ENCODE measurements around the gene ANKRD11.

The ANKRD11 gene

DNA sequence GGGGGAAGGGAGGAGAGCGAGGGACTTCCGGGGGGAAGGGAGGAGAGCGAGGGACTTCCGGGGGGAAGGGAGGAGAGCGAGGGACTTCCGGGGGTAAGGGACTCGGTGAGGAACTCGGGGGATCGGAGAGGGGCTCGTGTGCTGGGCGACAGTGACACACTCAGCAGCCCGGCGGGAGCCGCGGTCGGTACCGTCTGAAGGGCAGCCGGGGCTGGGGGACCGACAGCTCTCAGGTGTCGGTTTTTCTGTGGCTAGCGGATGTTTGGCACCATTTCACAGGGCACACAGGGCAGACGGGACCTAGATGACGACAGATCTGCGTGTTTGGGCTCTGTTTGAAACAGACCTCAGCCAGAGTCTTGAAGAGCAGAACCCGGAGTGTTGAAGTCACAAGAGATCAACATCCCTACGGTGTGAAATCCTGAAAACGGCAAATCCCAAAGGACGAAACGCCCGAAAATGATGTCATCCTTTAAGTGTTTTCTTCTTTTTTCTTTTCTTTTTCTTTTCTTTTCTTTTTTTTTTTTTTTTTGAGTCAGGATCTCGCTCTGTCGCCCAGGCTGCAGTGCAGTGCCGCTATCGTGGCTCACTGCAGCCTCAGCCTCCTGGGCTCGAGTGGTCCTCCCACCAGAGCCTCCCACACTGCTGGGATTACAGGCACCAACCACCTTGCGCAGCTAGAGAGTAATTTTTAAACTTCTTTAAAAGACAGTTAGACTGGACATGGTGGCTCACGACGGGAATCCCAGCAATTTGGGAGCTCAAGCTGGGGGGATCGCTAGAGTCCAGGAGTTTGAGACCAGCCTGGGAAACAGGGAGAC lies 249.0 kb downstream of the ANKRD11 start:
- DNase-seq (ENCODE audit: low read depth in 2 of 2) = peak; percentile 62

DNA sequence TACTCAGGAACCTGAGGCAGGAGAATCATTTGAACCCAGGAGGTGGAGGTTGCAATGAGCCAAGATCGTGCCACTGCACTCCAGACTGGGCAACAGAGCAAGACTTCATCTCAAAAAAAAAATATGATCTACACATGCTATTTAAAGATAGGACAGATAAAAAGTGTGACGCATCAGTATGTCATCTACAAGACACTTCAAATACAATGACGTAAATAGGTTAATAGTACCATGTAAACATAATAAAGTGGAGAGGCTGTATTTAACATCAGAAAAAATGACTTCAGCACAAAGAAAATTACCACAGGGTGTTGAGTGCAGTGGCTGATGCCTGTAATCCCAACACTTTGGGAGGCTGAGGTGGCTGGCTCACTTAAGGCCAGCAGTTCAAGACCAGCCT lies 252.6 kb downstream of the ANKRD11 start:
- no peak for DNase-seq (ENCODE audit: low read depth in 2 of 2)

DNA sequence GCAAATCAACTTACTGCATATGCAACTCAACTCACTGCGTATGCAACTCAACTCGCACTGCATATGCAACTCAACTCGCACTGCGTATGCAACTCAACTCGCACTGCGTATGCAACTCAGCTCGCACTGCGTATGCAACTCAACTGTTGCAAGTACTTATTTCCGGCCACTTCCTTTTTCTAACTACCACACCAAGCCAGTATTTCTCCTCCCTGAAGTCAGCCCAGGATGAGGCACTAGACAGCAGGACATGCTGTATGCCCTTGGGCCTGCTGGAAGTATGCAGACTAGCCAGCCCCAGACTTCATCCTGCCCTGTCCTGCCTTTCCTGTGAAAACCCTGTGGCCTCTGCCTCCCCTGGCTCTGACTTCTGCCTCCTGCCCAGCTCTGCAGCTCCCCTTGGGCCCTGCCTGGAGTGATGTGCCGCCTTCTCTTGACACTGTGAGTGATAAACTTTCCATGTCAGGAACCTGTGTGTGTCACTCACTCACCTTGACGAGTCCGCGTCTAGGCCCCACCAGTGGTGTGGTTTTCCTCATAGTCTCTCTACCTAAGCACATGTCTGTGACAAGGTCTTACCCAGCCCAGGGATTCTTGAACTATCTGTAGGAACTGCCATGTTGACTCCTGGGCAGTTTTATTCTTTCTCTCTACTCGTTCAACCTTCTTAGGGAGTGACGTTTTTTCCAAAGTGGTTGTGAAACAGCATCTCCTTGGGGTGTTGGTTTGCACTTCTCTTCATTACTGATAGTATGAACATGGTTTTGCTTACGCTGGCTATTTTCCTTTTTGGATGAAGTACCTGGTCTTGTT lies 256.5 kb downstream of the ANKRD11 start:
- no peak for DNase-seq (ENCODE audit: low read depth in 2 of 2)

DNA sequence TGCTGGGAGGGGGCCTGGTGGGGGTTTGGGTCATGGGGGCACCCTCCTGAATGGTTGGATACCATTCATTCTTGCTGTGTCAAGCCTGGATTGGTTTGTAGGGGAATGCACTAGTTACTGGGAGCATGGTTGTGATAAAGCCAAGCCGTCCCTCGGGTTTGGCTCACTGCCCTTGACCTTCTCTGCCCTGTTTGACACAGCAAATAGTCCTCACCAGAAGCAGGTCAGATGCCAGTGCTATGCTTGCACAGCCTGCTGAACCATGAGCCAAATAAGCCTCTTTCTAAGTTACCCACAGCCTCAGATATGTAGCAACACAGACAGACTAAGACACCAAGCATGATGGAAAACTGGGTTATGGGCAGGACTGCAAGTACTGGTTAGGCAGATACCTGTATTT lies 258.3 kb downstream of the ANKRD11 start:
- no peak for DNase-seq (ENCODE audit: low read depth in 2 of 2)

DNA sequence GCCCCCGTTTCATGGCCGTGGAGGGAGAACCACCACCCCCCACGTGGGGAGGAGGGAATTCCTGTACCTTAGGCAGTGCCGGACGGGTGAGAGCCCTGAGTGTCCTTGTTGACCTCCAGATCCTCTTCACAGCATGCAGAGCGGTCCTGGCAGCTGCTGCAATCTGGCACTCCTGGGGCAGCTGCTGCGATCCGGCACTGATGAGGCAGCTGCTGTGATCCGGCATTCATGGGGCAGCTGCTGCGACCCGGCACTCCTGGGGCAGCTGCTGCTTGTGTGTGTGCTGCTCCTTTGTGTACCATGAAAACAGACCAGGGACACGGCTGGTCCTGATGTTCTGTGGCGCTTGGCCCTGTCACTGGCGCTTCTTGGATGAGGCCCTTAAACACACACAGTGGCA lies 260.1 kb downstream of the ANKRD11 start:
- no peak for DNase-seq (ENCODE audit: low read depth in 2 of 2)

DNA sequence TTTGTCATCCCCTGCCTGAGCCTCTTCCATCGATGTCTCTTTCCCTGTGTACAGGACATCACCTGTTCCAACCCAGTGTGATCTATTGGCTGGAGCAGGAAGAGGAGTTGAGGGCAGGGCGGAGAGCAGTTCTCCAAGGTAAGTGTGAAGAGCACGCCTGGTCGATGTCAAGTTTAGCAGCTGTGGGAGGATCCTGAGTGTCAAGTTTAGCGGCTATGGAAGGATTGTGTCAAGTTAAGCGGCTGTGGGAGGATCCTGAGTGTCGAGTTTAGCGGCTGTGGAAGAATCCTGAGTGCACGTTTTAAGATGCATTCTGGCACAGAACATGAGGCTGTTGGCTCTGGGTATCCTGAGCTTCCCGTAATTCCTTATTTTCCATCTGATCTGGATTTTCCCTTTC lies 265.7 kb downstream of the ANKRD11 start:
- DNase-seq (ENCODE audit: low read depth in 2 of 2) = no peak

DNA sequence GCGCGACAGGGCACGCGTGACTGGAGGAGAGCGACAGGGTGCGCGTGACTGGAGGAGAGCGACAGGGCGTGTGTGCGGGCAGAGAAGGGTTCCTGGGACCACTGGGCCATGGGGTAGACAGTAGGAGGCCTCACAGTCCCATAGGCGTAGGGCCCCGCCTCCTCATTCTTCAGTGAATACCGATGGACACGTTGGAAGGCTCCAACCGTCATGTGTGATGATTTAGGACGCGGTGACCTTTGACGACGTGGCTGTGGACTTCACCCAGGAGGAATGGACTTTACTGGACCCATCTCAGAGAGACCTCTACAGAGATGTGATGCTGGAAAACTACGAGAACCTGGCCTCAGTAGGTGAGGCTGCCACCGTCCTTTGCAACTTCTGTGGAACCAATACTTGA lies 267.4 kb downstream of the ANKRD11 start:
- DNase-seq (ENCODE audit: low read depth in 2 of 2) = no peak

DNA sequence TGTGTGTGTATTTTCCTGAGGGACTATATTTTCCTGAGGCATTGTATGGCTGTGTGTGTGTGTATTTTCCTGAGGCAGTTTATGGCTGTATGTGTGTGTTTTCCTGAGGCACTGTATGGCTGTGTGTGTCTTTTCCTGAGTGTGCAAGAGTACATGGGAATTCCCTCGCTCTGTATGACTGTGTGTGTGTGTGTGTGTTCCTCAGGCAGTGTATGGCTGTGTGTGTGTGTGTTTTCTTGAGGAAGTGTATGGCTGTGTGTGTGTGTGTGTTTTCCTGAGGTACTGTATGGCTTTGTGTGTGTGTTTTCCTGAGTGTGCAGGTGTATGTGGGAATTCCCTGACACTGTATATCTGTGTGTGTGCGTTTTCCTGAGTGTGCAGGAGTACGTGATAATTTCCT lies 268.8 kb downstream of the ANKRD11 start:
- no peak for DNase-seq (ENCODE audit: low read depth in 2 of 2)

DNA sequence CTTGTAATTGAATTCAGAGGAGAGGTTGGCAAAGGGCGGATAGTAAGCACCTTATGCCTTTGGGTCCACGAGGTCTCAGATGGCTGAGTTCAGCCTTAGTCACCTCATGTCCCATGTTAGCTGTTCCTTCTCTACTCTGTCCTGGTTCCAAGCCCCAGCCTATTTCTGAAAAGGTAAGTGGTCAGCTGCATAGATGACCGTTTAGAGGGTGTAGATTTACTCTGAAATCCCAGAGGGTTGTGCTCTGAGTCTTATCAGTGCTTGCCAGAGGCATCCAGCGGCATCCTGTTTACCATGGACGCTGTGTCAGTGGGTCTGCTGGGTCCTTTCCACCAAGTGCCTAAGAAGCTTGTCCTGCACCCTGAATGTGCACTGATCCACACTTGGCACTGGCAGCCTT lies 271.0 kb downstream of the ANKRD11 start:
- DNase-seq (ENCODE audit: low read depth in 2 of 2) = no peak
